Skeletal muscle satellite cell (primary cell): ENCODE results near the gene TICRR.

Source experiments
- H3K27me3 ChIP-seq: 2 replicates; pipeline ENCODE4 v1.7.0; 2013; ENCODE audit warnings: low read length; ENCODE audit not compliant: control insufficient read depth, insufficient read depth
- H3K36me3 ChIP-seq: 2 replicates; pipeline ENCODE4 v1.7.0; 2013; ENCODE audit warnings: mild to moderate bottlenecking, control low read depth, low read length; ENCODE audit not compliant: insufficient read depth
- H3K4me1 ChIP-seq: 2 replicates; pipeline ENCODE4 v1.7.0; 2013; ENCODE audit warnings: low read length; ENCODE audit not compliant: control insufficient read depth, insufficient read depth
- H3K4me2 ChIP-seq: 2 replicates; pipeline ENCODE4 v1.7.0; 2013; ENCODE audit warnings: mild to moderate bottlenecking, low read length
- H3K4me3 ChIP-seq: 2 replicates; pipeline ENCODE4 v1.7.0; 2013; ENCODE audit warnings: low read length
- H3K9ac ChIP-seq: 2 replicates; pipeline ENCODE4 v1.7.0; 2013; ENCODE audit warnings: mild to moderate bottlenecking, low read depth, low read length, moderate library complexity
- H3K9me3 ChIP-seq: replicated peaks from 2 replicates; pipeline ENCODE4 v1.7.0; 2013; ENCODE audit warnings: mild to moderate bottlenecking, control low read depth, low read length

Gene TICRR

GRCh38 chr15:89615135-89615534, 39.9 kb downstream of the TICRR start:
- Histone ChIP-seq H3K4me1 (no peaks in the 10 kb centered on the region), H3K27me3 (no peaks in the 10 kb centered on the region), H3K9ac (no peak overlapping the region), H3K9me3 (peaks cover 3% of the 10 kb centered on the region), H3K4me2 (no peak overlapping the region), H3K4me3 (no peak overlapping the region), H3K36me3 (peaks cover 39% of the 10 kb centered on the region)

- Histone ChIP-seq H3K4me1 (no peaks in the 10 kb centered on the region), H3K36me3 (peaks cover 31% of the 10 kb centered on the region), H3K4me3 (no peak overlapping the region)
Observed at GRCh38 chr15:89616228-89616627, 41.0 kb downstream of the TICRR start.

GRCh38 chr15:89621547-89621946, 46.3 kb downstream of the TICRR start:
- Histone ChIP-seq H3K9ac (no peak overlapping the region), H3K4me1 (no peaks in the 10 kb centered on the region), H3K9me3 (no peaks in the 10 kb centered on the region), H3K4me2 (no peak overlapping the region), H3K36me3 (peaks cover 46% of the 10 kb centered on the region), H3K27me3 (no peaks in the 10 kb centered on the region), H3K4me3 (no peak overlapping the region)

More at GRCh38 chr15:89616228-89616627, 41.0 kb downstream of the TICRR start:
- peaks cover 2% of the 10 kb centered on the region for H3K9me3 ChIP-seq
- H3K4me2 ChIP-seq: no peak overlapping the region
- H3K27me3 ChIP-seq: no peaks in the 10 kb centered on the region
- no peak overlapping the region for H3K9ac ChIP-seq

DNA sequence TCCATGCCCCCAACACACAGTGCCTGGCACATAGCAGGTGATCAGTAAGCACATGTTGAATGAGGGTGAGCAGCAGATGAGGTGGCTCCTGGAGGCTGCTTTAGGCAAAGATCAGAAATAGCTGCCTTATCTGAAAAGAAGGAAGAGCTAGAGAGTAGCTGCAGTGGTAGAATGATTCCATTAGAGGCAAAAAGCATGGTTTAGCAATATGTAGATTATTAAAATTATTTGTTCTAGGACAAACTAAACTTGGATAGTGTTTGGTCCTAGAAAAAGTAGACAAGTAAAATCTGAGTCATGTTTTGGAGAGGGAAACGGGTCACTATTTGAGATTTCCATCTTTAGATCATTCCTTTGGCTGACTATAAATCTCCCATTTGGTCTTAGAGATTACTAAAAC, 47.9 kb downstream of the TICRR start:
- H3K9me3 ChIP-seq: no peaks in the 10 kb centered on the region

GRCh38 chr15:89625716-89626115, 50.4 kb downstream of the TICRR start:
- Histone ChIP-seq H3K27me3 (no peaks in the 10 kb centered on the region), H3K4me3 (no peak overlapping the region), H3K9ac (no peak overlapping the region), H3K9me3 (no peaks in the 10 kb centered on the region), H3K4me1 (no peaks in the 10 kb centered on the region), H3K4me2 (no peak overlapping the region), H3K36me3 (peaks cover 81% of the 10 kb centered on the region)

More for the DNA sequence above, 47.9 kb downstream of the TICRR start:
- Histone ChIP-seq H3K27me3 (no peaks in the 10 kb centered on the region), H3K4me2 (no peak overlapping the region), H3K9ac (no peak overlapping the region), H3K4me3 (no peak overlapping the region), H3K36me3 (peaks cover 59% of the 10 kb centered on the region), H3K4me1 (no peaks in the 10 kb centered on the region)

DNA sequence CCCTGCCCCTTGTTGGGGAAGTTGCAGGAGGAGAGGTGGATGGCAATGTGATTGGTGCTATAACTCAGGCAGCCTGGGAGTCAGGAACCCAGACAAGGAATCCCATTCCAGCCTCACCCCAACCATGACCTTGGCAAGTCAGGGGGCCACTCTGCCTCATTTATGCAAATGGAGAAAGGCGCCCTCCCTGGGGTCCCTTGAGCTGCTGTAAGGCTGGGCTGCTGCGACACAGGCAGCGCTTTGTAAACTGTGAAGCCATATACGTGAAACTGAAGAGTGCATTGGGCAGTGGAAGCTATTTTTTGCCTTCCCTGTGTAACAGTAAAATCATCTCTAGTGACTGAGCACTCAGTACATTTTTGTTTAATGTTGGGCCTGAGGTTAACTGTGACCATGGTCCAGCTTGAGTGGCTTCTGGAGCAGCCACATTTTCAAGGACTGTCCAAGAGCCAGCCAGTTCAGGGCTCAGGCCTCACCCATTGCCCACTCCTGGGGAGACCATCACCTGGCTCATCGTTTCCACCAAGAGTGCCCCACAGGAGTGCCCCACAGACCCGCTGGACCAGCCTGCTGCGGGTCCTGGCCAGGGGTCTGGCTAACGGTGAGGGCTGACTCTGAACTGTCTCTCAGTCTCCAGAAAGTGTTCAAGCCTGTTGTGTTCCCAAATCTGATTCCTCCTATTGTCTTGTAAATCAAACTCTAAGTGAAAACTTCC, 52.1 kb downstream of the TICRR start:
- Histone ChIP-seq H3K9ac (no peak overlapping the region), H3K9me3 (no peaks in the 10 kb centered on the region), H3K36me3 (peaks cover 88% of the 10 kb centered on the region), H3K27me3 (no peaks in the 10 kb centered on the region), H3K4me3 (no peak overlapping the region), H3K4me1 (no peaks in the 10 kb centered on the region), H3K4me2 (no peak overlapping the region)

DNA sequence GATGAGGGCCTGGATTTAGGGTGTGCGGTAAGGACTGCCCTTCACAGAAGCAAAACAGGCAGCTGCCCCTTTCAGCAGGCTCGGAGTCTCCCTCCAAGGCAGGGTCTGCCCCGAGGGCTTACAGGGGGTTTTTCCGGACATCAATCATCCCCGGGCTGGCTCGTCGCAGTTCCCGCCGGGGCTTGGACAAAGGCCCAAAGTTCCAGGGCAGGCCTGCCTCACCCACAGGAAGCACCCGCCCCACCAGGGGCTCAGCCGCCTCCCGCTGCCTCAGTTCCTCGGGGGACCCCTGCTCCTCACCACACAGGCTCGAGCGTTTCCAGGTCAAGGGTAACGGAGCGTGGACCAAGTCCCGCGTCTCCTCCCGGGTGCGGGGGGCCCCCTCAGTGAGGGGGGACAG, 53.0 kb downstream of the TICRR start:
- Histone ChIP-seq H3K9me3 (no peaks in the 10 kb centered on the region), H3K4me1 (no peaks in the 10 kb centered on the region), H3K27me3 (no peaks in the 10 kb centered on the region), H3K36me3 (peaks cover 90% of the 10 kb centered on the region), H3K4me2 (no peak overlapping the region), H3K9ac (no peak overlapping the region), H3K4me3 (no peak overlapping the region)

GRCh38 chr15:89628806-89629715, 53.8 kb downstream of the TICRR start:
- H3K27me3 ChIP-seq: no peaks in the 10 kb centered on the region
- H3K9me3 ChIP-seq: no peaks in the 10 kb centered on the region
- H3K36me3 ChIP-seq: peaks cover 90% of the 10 kb centered on the region
- H3K4me3 ChIP-seq: no peak overlapping the region
- H3K4me2 ChIP-seq: no peak overlapping the region
- no peaks in the 10 kb centered on the region for H3K4me1 ChIP-seq
- H3K9ac ChIP-seq: no peak overlapping the region

GRCh38 chr15:89629829-89630228, 54.6 kb downstream of the TICRR start:
- H3K9ac ChIP-seq: no peak overlapping the region
- H3K27me3 ChIP-seq: no peaks in the 10 kb centered on the region
- H3K36me3 ChIP-seq: peaks cover 83% of the 10 kb centered on the region
- no peak overlapping the region for H3K4me3 ChIP-seq
- no peaks in the 10 kb centered on the region for H3K9me3 ChIP-seq
- H3K4me1 ChIP-seq: no peaks in the 10 kb centered on the region
- H3K4me2 ChIP-seq: no peak overlapping the region

- no peak overlapping the region for H3K4me3 ChIP-seq
- H3K36me3 ChIP-seq: peaks cover 80% of the 10 kb centered on the region
- H3K27me3 ChIP-seq: no peaks in the 10 kb centered on the region
- no peak overlapping the region for H3K9ac ChIP-seq
- no peaks in the 10 kb centered on the region for H3K9me3 ChIP-seq
- H3K4me2 ChIP-seq: no peak overlapping the region
- H3K4me1 ChIP-seq: no peaks in the 10 kb centered on the region
Observed at GRCh38 chr15:89630260-89630659, 55.0 kb downstream of the TICRR start.

- Histone ChIP-seq H3K9me3 (no peaks in the 10 kb centered on the region), H3K36me3 (peaks cover 72% of the 10 kb centered on the region), H3K4me1 (no peaks in the 10 kb centered on the region), H3K9ac (no peak overlapping the region), H3K4me2 (no peak overlapping the region), H3K4me3 (no peak overlapping the region), H3K27me3 (no peaks in the 10 kb centered on the region)
Observed at GRCh38 chr15:89630974-89631901, 56.0 kb downstream of the TICRR start.
